ENCODE data around the gene KRTAP10-11. TPM values are rescaled to one million over a fixed set of nuclear protein-coding genes. Genes with fewer than 3 reads are reported as not detected.
"Not testable (repeated sequence)": the region's sequence is repeated elsewhere in the genome, so short reads cannot be mapped to it uniquely, and the experiment has no call there.

Gene KRTAP10-11
- total RNA-seq, 1 donor from 2014 or later: not detected

GRCh38 chr21:44614961-44615391 is 31.2 kb upstream of the KRTAP10-11 start:
- intact Hi-C loops (cut with micrococcal nuclease): no loop called here

- intact Hi-C loops (cut with micrococcal nuclease): no loop called here
These were observed 30.7 kb upstream of the KRTAP10-11 start for GRCh38 chr21:44615466-44615865.

- intact Hi-C loops (cut with micrococcal nuclease): no loop called here
These were observed 30.2 kb upstream of the KRTAP10-11 start for GRCh38 chr21:44615911-44616590.

- intact Hi-C loops (cut with micrococcal nuclease): no loop called here
These were observed 29.7 kb upstream of the KRTAP10-11 start for GRCh38 chr21:44616591-44616926.

- intact Hi-C loops (cut with micrococcal nuclease): no loop called here
These were observed 29.1 kb upstream of the KRTAP10-11 start for GRCh38 chr21:44617071-44617501.

GRCh38 chr21:44618504-44618903 is 27.7 kb upstream of the KRTAP10-11 start:
- intact Hi-C loops (cut with micrococcal nuclease): loop anchor here (2.0 kb wide), 1 partner anchor 38 kb away; the partner anchor contains the start of gene KRTAP12-3

- intact Hi-C loops (cut with micrococcal nuclease): loop anchor here (2.0 kb wide), 1 partner anchor 38 kb away; the partner anchor contains the start of gene KRTAP12-3
These were observed 27.3 kb upstream of the KRTAP10-11 start for GRCh38 chr21:44618909-44619308.

GRCh38 chr21:44619886-44620285 is 26.3 kb upstream of the KRTAP10-11 start:
- intact Hi-C loops (cut with micrococcal nuclease): loop anchor here (2.0 kb wide), 1 partner anchor 37 kb away; the partner anchor contains the start of gene KRTAP12-3

- intact Hi-C loops (cut with micrococcal nuclease): no loop called here
These were observed 22.6 kb upstream of the KRTAP10-11 start for GRCh38 chr21:44623575-44623974.

- intact Hi-C loops (cut with micrococcal nuclease): no loop called here
These were observed 20.5 kb upstream of the KRTAP10-11 start for GRCh38 chr21:44625756-44626155.

GRCh38 chr21:44626262-44626661 is 20.0 kb upstream of the KRTAP10-11 start:
- intact Hi-C loops (cut with micrococcal nuclease): no loop called here

GRCh38 chr21:44626673-44627143 is 19.5 kb upstream of the KRTAP10-11 start, which contains the start of gene KRTAP10-9:
Gene KRTAP10-9 (plus strand): TSS chr21:44627093. CDS start chr21:44627172, 79 bp downstream.
- intact Hi-C loops (cut with micrococcal nuclease): no loop called here

GRCh38 chr21:44627181-44627822 is 18.9 kb upstream of the KRTAP10-11 start:
- intact Hi-C loops (cut with micrococcal nuclease): not testable (repeated sequence)

GRCh38 chr21:44627831-44628233 is 18.4 kb upstream of the KRTAP10-11 start:
- intact Hi-C loops (cut with micrococcal nuclease): not testable (repeated sequence)

GRCh38 chr21:44628707-44629391 is 17.4 kb upstream of the KRTAP10-11 start:
- intact Hi-C loops (cut with micrococcal nuclease): no loop called here

GRCh38 chr21:44630440-44630839 is 15.8 kb upstream of the KRTAP10-11 start:
- intact Hi-C loops (cut with micrococcal nuclease): no loop called here

GRCh38 chr21:44632067-44632466 is 14.1 kb upstream of the KRTAP10-11 start:
- intact Hi-C loops (cut with micrococcal nuclease): no loop called here

GRCh38 chr21:44636209-44637017 is 9.8 kb upstream of the KRTAP10-11 start:
- intact Hi-C loops (cut with micrococcal nuclease): no loop called here

GRCh38 chr21:44637018-44637850 is 9.0 kb upstream of the KRTAP10-11 start, which contains the start of gene KRTAP10-10:
Gene KRTAP10-10 (plus strand): TSS chr21:44637356. CDS start chr21:44637418, 62 bp downstream.
- intact Hi-C loops (cut with micrococcal nuclease): no loop called here

GRCh38 chr21:44637851-44638348 is 8.3 kb upstream of the KRTAP10-11 start:
- intact Hi-C loops (cut with micrococcal nuclease): not testable (repeated sequence)
